HepG2 (cell line): ENCODE measurements around the gene IQGAP2. TPM values are rescaled to one million over a fixed set of nuclear protein-coding genes. Genes with fewer than 3 reads are reported as not detected.

Experiments used
- ATAC-seq: fragments of 200-7000 bp; cut with Tn5 transposase; 3 replicates; pipeline ENCODE4 v1.9.1; 2020; ENCODE audit warnings: mild to moderate bottlenecking, moderate library complexity
- BruUV-seq: library from RNA; stranded (reverse); fragments of 400-500 nt; replicated peaks from 2 replicates; lab custom pipeline; 2021; lab: Mats Ljungman, UMichigan
- CTCF ChIA-PET: fragments of 300-600 bp; formaldehyde crosslinking; extraction: SDS; loops from one replicate; lab custom pipeline; 2021; ENCODE audit warnings: low total read pairs, inconsistent platforms, low intra/inter-chr PET ratio; lab: Yijun Ruan, JAX
- POLR2A ChIA-PET: fragments of 350-600 bp; sonication (Branson Sonifier 250); formaldehyde crosslinking; loops from one replicate; lab custom pipeline; 2020; ENCODE audit warnings: antibody characterized with exemption, inconsistent platforms; lab: Yijun Ruan, JAX
- DNase-seq: peaks from one replicate; pipeline ENCODE4 v3.0.0-alpha.2; 2015; ENCODE audit warnings: low spot score
- FAIRE-seq: peaks from 3 replicates; lab custom pipeline; 2011; peaks lifted over from hg19 to GRCh38; lab: Jason Lieb, UNC
- H2AFZ ChIP-seq: one replicate; pipeline ENCODE4 v1.6.1; 2011; ENCODE audit warnings: low read length, inconsistent platforms
- H3K27ac ChIP-seq: fragments of 300-600 bp; 3 replicates; pipeline ENCODE4 v1.8.0; 2011; ENCODE audit warnings: mixed run types, mild to moderate bottlenecking, mixed read lengths, low read length, inconsistent platforms; ENCODE audit not compliant: insufficient read depth; ENCODE audit errors: extremely low read length
- H3K27me3 ChIP-seq, 2 experiments: fragments of 200-600 bp in 1 of 2; 2 replicates in 1 of 2; 3 replicates in 1 of 2; pipeline versions ENCODE4 v1.6.0 to v1.8.0; 2011; ENCODE audit warnings: low read length in 2 of 2, mild to moderate bottlenecking in 2 of 2, moderate library complexity in 2 of 2, inconsistent platforms in 1 of 2; ENCODE audit not compliant: insufficient read depth in 2 of 2, control insufficient read depth in 1 of 2
- H3K36me3 ChIP-seq, 2 experiments: fragments of 200-600 bp in 1 of 2; replicated peaks in 1 of 2; 2 replicates in 1 of 2; 3 replicates in 1 of 2; pipeline versions ENCODE4 v1.5.1 to v1.8.0; 2011; ENCODE audit warnings: low read length in 2 of 2, inconsistent platforms in 1 of 2; ENCODE audit not compliant: insufficient read depth in 2 of 2, control insufficient read depth in 1 of 2
- H3K4me1 ChIP-seq: 2 replicates; pipeline ENCODE4 v1.5.1; 2012; ENCODE audit warnings: low read length, inconsistent platforms; ENCODE audit not compliant: insufficient read depth
- H3K4me2 ChIP-seq: 2 replicates; pipeline ENCODE4 v1.6.0; 2011; ENCODE audit warnings: low read depth, low read length, inconsistent platforms
- H3K4me3 ChIP-seq, 3 experiments: fragments of 200-600 bp in 1 of 3; sonication (generic), shearing (Covaris generic) in 1 of 3; replicated peaks in 1 of 3; 2 replicates each; pipeline ENCODE4 v1.5.1; 2011 to 2016; ENCODE audit warnings: low read length in 3 of 3, inconsistent platforms in 2 of 3, low read depth in 2 of 3, mild to moderate bottlenecking in 2 of 3, control low read depth in 1 of 3, mixed read lengths in 1 of 3; ENCODE audit not compliant: insufficient read depth in 1 of 3
- H3K79me2 ChIP-seq: one replicate; pipeline ENCODE4 v1.6.1; 2011; ENCODE audit warnings: low read length, inconsistent platforms; ENCODE audit not compliant: insufficient read depth
- H3K9ac ChIP-seq: 2 replicates; pipeline ENCODE4 v1.6.0; 2011; ENCODE audit warnings: mild to moderate bottlenecking, low read depth, low read length, inconsistent platforms; ENCODE audit not compliant: insufficient read depth
- H3K9me3 ChIP-seq: 2 replicates; pipeline ENCODE4 v1.5.1; 2012; ENCODE audit warnings: mild to moderate bottlenecking, low read length
- H4K20me1 ChIP-seq: 2 replicates; pipeline ENCODE4 v1.6.0; 2011; ENCODE audit warnings: inconsistent platforms, mild to moderate bottlenecking, low read length, moderate library complexity; ENCODE audit not compliant: insufficient read depth
- FOXM1 ChIP-seq: sonication (generic); formaldehyde crosslinking; IDR thresholded peaks from 2 replicates; pipeline ENCODE4 v1.5.0; 2020; ENCODE audit warnings: missing genetic modification reagents
- MED1 ChIP-seq: sonication (generic); formaldehyde crosslinking; IDR thresholded peaks from 2 replicates; pipeline ENCODE4 v1.4.0; 2020; ENCODE audit warnings: missing genetic modification reagents
- SIN3A ChIP-seq: IDR thresholded peaks from 2 replicates; pipeline ENCODE4 v1.6.1; 2011; ENCODE audit warnings: low read depth, mild to moderate bottlenecking, control low read depth, low read length, borderline replicate concordance
- TAF15 ChIP-seq: fragments of 200-400 bp; formaldehyde crosslinking; IDR thresholded peaks from one replicate; pipeline ENCODE4 v1.6.1; 2018; ENCODE audit warnings: mild to moderate bottlenecking, low read depth, low read length; ENCODE audit not compliant: poor library complexity, severe bottlenecking
- ZNF207 ChIP-seq: fragments of 450-650 bp; IDR thresholded peaks from 2 replicates; pipeline ENCODE4 v1.6.1; 2016; ENCODE audit warnings: antibody characterized with exemption, borderline replicate concordance
- ZNF766 ChIP-seq: sonication (generic); formaldehyde crosslinking; IDR thresholded peaks from 2 replicates; pipeline ENCODE4 v1.5.0; 2020; ENCODE audit warnings: missing genetic modification reagents, borderline replicate concordance
- WGBS: methylation state at CpG from one replicate; pipeline ENCODE4 v1.1.6; 2017; ENCODE audit warnings: low lambda C conversion rate; 5-methylcytosine and 5-hydroxymethylcytosine counted together
- in situ Hi-C: cut with HindIII; loops from 2 replicates; pipeline ENCODE4 v1.10.0; 2017; ENCODE audit warnings: low pct_unique_long_range_greater_than_20kb; ENCODE audit not compliant: extremely low pct_ligation_motif_present
- intact Hi-C: fragments of 100-400 bp; cut with micrococcal nuclease; formaldehyde crosslinking; loops from one replicate; pipeline ENCODE4 v1.10.0; 2022; ENCODE audit not compliant: unreplicated experiment
- polyA plus RNA-seq, 8 experiments: library from polyadenylated mRNA; depleted of rRNA in 3 of 8; stranded (reverse) in 7 of 8; unstranded in 1 of 8; fragments of >200 nt; fragmentation: Illumina TruSeq in 4 of 8; extraction: Trizol in 4 of 8; gene quantifications; 2 replicates each; pipeline versions ENCODE4 v1.2.1 to v1.2.3, GENCODE V29; 2011 to 2016; ENCODE audit warnings: low read depth in 4 of 8, missing spikeins in 1 of 8, mixed read lengths in 1 of 8; ENCODE audit not compliant: insufficient read depth in 1 of 8
- total RNA-seq, 5 experiments: library from RNA; depleted of rRNA; stranded (reverse); fragments of >200 nt; fragmentation: Illumina TruSeq; extraction: Trizol; gene quantifications; 2 replicates each; pipeline ENCODE4 v1.2.3, GENCODE V29; 2016; ENCODE audit warnings: low read depth in 1 of 5
- TF ChIP-seq, protein P1 (sequence below): sonication (generic); formaldehyde crosslinking; IDR thresholded peaks from 2 replicates; pipeline ENCODE4 v1.9.0; 2021; ENCODE audit warnings: missing genetic modification reagents, borderline replicate concordance
- TF ChIP-seq, protein P2 (sequence below): sonication (generic); formaldehyde crosslinking; IDR thresholded peaks from 2 replicates; pipeline ENCODE4 v1.8.0; 2022; ENCODE audit warnings: missing genetic modification reagents, mild to moderate bottlenecking, moderate library complexity, borderline replicate concordance
- TF ChIP-seq, protein P3 (sequence below): IDR thresholded peaks from 2 replicates; pipeline ENCODE4 v1.6.1; 2016; ENCODE audit warnings: low read depth, borderline replicate concordance
- TF ChIP-seq, protein P4 (sequence below): sonication (generic); formaldehyde crosslinking; IDR thresholded peaks from 2 replicates; pipeline ENCODE4 v1.5.1; 2020; ENCODE audit warnings: mild to moderate bottlenecking, moderate library complexity, missing genetic modification reagents
- TF ChIP-seq, protein P5 (sequence below): sonication (generic); formaldehyde crosslinking; IDR thresholded peaks from 2 replicates; pipeline ENCODE4 v1.4.0; 2020; ENCODE audit warnings: mild to moderate bottlenecking, missing genetic modification reagents

IQGAP2 gene
- total and polyA plus RNA-seq, 2 of the 13 experiments (the other 11 are each of a cell fraction or from before 2014, with no cell fraction given), result 35.2 to 83.3 TPM

DNA sequence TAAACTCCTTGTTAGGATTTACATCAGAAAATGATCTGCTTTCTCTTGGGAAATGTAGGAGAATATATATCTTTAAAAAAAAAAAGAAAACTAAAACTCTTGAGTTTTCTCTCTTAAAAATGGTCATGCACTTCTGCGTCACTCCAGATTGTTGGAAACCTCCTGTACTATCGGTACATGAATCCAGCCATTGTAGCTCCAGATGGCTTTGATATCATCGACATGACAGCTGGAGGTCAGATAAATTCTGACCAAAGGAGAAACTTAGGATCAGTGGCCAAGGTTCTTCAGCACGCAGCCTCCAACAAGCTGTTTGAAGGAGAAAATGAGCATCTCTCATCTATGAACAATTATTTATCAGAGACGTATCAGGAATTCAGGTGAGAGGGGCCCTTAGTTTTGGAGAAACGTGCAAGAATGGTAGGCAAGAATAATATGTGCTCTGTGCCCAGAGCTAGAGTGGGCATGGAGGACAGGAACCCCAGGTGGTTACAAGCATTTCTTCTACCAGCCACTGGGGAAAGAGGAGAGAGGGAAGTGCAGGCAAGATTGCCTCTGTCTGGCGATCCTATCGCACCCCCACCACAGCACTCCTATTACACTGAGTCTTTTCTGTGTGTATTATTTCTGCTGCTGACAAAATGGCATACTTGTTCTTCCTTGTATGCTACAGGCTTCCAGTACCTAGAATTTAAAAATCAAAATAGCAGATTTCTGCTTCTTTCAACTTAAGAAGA lies 271.4 kb downstream of the IQGAP2 start:
- BruUV-seq, result no TSS peak
- 96% methylated on average over 8 of the region's 8 CpGs for WGBS
- CTCF ChIA-PET, result no interaction called here
- DNase-seq (no peak), FAIRE-seq (no peak), ATAC-seq (no peak)
- POLR2A ChIA-PET, result no interaction called here
- Histone ChIP-seq H3K4me1 (peaks cover 24% of the 10 kb centered on the region), H3K36me3 (peaks cover 7 to 44% of the 10 kb centered on the region in 2 experiments), H3K27ac (no peak overlapping the region), H3K79me2 (no peaks in the 10 kb centered on the region), H4K20me1 (no peaks in the 10 kb centered on the region), H3K9me3 (no peaks in the 10 kb centered on the region), H3K9ac (no peak overlapping the region), H2AFZ (no peak overlapping the region), H3K4me3 (no peak overlapping the region), H3K27me3 (no peaks in the 10 kb centered on the region), H3K4me2 (no peak overlapping the region)
- TF ChIP-seq SIN3A, result no peak
- no peak for TF ChIP-seq MED1
- no peak for TF ChIP-seq FOXM1 (CRISPR knock-in tag)
- TF ChIP-seq, protein P1, sequence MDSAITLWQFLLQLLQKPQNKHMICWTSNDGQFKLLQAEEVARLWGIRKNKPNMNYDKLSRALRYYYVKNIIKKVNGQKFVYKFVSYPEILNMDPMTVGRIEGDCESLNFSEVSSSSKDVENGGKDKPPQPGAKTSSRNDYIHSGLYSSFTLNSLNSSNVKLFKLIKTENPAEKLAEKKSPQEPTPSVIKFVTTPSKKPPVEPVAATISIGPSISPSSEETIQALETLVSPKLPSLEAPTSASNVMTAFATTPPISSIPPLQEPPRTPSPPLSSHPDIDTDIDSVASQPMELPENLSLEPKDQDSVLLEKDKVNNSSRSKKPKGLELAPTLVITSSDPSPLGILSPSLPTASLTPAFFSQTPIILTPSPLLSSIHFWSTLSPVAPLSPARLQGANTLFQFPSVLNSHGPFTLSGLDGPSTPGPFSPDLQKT (CRISPR knock-in tag), result no peak
- TF ChIP-seq, protein P2, sequence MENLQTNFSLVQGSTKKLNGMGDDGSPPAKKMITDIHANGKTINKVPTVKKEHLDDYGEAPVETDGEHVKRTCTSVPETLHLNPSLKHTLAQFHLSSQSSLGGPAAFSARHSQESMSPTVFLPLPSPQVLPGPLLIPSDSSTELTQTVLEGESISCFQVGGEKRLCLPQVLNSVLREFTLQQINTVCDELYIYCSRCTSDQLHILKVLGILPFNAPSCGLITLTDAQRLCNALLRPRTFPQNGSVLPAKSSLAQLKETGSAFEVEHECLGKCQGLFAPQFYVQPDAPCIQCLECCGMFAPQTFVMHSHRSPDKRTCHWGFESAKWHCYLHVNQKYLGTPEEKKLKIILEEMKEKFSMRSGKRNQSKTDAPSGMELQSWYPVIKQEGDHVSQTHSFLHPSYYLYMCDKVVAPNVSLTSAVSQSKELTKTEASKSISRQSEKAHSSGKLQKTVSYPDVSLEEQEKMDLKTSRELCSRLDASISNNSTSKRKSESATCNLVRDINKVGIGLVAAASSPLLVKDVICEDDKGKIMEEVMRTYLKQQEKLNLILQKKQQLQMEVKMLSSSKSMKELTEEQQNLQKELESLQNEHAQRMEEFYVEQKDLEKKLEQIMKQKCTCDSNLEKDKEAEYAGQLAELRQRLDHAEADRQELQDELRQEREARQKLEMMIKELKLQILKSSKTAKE (CRISPR knock-in tag), result no peak
- TF ChIP-seq, protein P3, sequence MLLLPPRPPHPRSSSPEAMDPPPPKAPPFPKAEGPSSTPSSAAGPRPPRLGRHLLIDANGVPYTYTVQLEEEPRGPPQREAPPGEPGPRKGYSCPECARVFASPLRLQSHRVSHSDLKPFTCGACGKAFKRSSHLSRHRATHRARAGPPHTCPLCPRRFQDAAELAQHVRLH (CRISPR knock-in tag), result no peak
- TF ChIP-seq, protein P4, sequence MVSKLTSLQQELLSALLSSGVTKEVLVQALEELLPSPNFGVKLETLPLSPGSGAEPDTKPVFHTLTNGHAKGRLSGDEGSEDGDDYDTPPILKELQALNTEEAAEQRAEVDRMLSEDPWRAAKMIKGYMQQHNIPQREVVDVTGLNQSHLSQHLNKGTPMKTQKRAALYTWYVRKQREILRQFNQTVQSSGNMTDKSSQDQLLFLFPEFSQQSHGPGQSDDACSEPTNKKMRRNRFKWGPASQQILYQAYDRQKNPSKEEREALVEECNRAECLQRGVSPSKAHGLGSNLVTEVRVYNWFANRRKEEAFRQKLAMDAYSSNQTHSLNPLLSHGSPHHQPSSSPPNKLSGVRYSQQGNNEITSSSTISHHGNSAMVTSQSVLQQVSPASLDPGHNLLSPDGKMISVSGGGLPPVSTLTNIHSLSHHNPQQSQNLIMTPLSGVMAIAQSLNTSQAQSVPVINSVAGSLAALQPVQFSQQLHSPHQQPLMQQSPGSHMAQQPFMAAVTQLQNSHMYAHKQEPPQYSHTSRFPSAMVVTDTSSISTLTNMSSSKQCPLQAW (CRISPR knock-in tag), result no peak
- TF ChIP-seq, protein P5, sequence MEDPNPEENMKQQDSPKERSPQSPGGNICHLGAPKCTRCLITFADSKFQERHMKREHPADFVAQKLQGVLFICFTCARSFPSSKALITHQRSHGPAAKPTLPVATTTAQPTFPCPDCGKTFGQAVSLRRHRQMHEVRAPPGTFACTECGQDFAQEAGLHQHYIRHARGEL (CRISPR knock-in tag), result no peak
- no peak for TF ChIP-seq TAF15
- no peak for TF ChIP-seq ZNF766 (CRISPR knock-in tag)
- no peak for TF ChIP-seq ZNF207
- in situ Hi-C loops (no loop called here), intact Hi-C loops (no loop called here)
